Right hindlimb (tissue), 1 donor: ENCODE results near the gene LSM5.
"Not testable (repeated sequence)": the region's sequence is repeated elsewhere in the genome, so short reads cannot be mapped to it uniquely, and the experiment has no call there.

ENCODE experiments used
- DNase-seq: peaks from one replicate; pipeline ENCODE4 v3.0.0-alpha.2; 2018

Gene LSM5

GRCh38 chr7:32502728-32503127, 12.5 kb upstream of the LSM5 start:
- DNase-seq = no peak

DNA sequence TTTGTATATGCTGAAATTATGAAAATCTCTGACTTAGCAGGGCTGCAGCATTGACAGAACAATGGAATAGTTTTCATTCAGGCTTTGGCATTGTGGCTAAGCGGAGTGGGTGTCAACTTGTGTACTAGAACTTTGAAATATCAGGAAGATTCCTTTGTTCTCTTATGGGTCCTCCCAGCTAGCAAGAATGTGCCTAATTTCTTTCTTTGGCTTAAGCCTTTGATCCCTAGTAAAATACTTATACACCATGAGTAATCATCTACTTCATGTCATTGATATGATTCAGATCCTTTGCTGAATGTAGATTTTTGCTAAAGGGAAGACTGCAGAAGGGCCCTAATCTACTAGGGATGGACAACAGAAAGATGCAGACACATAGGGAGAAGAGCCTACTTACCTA, 11.3 kb upstream of the LSM5 start:
- DNase-seq = no peak

GRCh38 chr7:32500922-32501341, 10.8 kb upstream of the LSM5 start:
- no peak for DNase-seq

DNA sequence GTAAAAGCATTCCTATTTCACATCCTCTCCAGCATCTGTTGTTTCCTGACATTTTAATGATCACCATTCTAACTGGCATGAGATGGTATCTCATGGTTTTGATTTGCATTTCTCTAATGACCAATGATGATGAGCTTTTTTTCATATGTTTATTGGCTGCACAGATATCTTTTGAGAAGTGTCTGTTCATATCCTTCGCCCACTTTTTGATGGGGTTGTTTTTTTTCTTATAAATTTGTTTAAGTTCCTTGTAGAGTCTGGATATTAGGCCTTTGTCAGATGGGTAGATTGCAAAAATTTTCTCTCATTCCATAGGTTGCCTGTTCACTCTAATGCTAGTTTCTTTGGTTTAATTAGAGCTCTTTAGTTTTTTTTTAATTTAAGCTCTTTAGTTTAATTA, 10.0 kb upstream of the LSM5 start:
- not testable (repeated sequence) for DNase-seq

DNA sequence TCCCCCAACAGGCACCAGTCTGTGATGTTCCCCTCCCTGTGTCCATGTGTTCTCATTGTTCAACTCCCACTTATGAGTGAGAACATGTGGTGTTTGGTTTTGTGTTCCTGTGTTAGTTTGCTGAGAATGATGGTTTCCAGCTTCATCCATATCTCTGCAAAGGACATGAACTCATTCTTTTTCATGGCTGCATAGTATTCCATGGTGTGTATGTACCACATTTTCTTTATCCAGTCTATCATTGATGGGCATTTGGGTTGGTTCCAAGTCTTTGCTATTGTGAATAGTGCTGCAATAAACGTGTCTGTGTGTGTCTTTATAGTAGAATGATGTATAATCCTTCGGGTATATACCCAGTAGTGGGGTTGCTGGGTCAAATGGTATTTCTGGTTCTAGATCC, 9.6 kb upstream of the LSM5 start:
- not testable (repeated sequence) for DNase-seq

GRCh38 chr7:32496052-32496813, 6.1 kb upstream of the LSM5 start:
- no peak for DNase-seq

DNA sequence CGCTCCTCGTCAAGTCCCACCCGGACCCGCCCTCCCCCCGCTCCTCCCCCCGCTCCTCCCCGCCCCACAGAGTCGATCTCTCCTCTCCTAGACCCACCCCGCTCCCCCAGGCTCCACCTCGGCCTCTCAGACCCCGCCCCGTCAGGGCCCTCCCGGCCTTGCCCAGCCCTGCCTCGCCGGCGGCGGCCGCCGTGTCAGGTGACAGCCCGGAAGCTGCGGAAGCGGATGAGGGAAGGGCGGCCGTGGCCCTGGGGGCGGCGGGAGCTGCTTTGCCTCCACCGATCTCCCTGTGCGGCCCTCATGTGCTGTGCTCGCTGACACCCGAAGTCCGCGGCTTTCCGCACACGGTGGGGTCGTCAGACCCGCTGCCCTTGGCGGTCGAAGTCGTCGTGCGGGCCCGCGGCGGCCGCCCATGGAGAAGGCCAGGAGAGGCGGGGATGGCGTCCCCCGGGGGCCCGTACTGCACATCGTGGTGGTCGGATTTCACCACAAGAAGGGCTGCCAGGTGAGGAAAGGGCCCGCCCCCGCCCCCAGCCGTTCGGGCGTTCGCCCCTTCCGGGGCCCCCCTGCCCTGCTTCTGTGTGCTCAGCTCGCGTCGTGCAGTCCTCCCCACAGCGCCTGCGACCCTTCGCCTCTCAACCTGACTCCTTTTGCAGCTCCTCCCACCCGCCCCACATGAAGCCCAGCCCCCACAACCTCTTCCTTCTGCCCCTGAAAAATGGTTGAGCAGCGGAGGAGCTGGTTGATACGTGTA, 5.3 kb upstream of the LSM5 start, which contains the start of gene AVL9:
Gene AVL9, plus strand, starts transcription at position 192 of the 754 bp plus-strand sequence. Its CDS starts 221 bp downstream, at position 413.
- peak; percentile 99 for DNase-seq

DNA sequence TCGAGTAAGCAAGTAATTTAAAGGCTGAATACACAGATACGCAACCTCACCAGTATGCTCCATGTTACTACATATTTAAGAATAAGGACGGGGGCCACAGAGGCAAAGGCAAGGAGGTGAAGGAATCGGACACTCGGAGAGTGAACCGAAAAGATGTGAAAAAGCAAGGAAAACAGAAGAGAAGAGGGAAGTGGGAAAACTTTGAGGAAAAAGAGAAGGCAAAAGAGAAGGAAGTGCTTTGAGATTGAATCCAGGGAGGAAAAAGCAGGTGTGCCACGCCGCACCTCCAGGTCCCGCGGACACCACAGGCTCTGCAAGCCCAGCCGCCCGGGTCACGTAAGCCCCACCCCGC, 4.7 kb upstream of the LSM5 start:
- DNase-seq = no peak

DNA sequence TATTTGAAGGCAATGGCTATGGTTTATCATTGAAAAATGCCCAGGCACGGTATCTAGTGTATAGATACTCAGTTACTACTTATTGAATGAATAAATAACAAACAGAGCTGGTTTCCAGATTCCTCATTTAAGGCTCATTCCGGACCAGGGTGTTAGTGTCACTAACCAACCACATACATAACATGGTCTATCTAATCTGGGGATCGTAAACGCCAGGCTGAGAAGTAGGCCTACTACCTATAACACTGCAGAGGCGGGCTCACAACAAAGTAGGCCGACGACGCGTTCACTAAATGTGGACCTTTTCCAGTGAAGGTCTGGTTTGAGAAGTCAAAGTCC, 423 bp downstream of the LSM5 start:
- DNase-seq = no peak

- no peak for DNase-seq
These were observed 8.3 kb downstream of the LSM5 start for GRCh38 chr7:32481921-32482320.

DNA sequence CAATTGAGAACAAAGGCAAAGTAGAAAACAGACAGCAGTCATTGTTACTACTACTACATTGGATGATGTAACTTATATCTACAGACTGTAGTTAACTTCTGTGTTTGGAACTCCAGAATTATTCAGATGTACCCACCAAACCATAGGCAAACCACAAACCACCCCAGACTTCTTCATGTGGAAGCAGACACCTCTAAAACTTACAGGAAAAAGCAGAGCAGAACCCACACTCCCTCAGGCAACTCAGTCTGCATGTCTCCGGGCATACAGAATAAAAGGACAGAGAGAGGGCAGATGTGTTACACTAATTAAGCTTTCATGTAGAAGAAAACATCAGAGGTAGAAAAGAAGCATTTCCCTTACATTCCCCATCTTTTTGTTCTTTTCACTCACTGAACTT, 9.0 kb downstream of the LSM5 start:
- DNase-seq = no peak

GRCh38 chr7:32479574-32480200, 10.5 kb downstream of the LSM5 start:
- DNase-seq = peak; percentile 21

DNA sequence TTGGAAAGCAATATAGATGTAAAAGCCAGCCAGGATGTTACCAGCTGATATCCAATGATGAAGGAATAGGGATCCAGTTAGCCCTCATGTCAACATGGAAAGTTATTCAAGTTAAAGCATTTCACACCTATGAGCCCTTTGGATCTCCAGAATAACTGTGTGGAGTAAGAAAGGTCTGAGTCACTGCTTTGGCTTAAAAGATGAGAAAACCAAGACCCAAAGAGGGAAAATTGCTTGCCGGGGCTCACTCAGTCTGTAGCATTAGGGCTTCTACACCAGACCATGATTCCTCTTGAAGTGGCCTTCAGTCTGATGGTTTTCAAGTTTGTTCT, 12.6 kb downstream of the LSM5 start:
- no peak for DNase-seq

DNA sequence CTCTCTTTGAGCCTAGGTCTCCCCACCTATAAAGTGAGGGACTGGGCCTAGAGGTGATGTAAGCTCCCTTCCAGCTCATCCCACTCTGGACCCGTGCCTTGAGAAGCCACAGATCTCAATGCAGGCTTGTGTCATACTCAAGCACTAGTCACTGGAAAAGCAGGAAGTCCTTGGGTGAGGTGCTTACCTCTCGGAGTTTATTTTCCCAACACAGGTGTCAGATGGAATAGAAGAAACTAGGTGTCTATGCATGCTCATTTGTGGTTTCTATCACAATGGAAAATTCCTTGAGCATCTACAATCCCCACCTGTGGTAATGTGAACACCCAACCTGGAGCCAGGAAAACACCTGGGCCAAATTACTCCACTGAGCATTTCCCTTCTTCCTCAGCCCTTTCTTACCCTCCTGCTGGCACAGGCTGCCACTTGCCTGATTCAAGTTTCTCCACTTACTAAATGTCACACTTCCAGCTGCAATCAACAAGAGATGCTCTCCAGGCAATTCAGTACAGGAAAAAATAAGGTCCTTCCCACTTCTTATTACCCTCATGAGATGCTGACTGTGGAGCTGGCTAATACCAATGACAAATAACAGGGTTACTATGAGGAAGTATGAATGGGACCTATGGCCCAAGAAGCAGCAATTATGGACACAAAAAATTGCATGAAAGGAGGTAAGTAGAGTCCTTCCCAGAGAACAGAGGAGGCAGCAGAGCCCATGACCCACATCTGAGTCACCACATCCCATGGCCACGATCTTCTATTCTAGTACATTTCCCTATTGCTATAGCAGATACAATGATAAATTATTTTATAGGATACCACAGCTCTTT, 13.1 kb downstream of the LSM5 start:
- DNase-seq = no peak

DNA sequence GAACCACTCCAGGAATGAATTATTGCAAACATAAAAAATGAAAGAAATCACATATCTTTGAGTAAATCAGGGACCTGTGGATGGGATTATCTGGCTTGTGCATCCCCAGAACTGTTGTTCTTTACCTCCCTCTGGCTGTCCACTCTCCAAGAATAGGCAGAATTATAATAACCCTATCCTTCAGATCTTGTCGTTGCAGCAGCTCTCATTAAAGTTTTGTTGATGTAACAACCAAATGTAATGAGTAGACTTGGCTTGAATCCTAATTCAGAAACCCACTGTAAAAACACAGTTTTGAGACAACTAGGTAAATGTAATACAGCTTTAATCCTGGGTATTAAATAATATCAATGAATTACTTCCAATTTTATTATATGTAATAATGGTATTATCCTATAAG, 16.2 kb downstream of the LSM5 start:
- DNase-seq = no peak

- no peak for DNase-seq
These were observed 18.2 kb downstream of the LSM5 start for GRCh38 chr7:32472015-32472414.

- no peak for DNase-seq
These were observed 19.3 kb downstream of the LSM5 start for GRCh38 chr7:32470871-32471270.

DNA sequence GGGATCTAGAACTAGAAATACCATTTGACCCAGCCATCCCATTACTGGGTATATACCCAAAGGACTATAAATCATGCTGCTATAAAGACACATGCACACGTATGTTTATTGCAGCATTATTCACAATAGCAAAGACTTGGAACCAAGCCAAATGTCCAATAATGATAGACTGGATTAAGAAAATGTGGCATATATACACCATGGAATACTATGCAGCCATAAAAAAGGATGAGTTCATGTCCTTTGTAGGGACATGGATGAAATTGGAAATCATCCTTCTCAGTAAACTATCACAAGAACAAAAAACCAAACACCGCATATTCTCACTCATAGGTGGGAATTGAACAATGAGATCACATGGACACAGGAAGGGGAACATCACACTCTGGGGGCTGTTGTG, 20.2 kb downstream of the LSM5 start:
- not testable (repeated sequence) for DNase-seq

DNA sequence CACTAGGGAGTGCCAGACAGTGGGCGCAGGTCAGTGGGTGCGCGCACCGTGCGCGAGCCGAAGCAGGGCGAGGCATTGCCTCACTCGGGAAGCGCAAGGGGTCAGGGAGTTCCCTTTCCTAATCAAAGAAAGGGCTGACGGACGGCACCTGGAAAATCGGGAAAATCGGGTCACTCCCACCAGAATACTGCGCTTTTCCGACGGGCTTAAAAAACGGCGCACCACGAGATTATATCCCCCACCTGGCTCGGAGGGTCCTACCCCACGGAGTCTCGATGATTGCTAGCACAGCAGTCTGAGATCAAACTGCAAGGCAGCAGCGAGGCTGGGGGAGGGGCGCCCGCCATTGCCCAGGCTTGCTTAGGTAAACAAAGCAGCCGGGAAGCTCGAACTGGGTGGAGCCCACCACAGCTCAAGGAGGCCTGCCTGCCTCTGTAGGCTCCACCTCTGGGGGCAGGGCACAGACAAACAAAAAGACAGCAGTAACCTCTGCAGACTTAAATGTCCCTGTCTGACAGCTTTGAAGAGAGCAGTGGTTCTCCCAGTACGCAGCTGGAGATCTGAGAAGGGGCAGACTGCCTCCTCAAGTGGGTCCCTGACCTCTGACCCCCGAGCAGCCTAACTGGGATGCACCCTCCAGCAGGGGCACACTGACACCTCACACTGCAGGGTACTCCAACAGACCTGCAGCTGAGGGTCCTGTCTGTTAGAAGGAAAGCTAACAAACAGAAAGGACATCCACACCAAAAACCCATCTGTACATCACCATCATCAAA, 25.4 kb downstream of the LSM5 start:
- DNase-seq = not testable (repeated sequence)

DNA sequence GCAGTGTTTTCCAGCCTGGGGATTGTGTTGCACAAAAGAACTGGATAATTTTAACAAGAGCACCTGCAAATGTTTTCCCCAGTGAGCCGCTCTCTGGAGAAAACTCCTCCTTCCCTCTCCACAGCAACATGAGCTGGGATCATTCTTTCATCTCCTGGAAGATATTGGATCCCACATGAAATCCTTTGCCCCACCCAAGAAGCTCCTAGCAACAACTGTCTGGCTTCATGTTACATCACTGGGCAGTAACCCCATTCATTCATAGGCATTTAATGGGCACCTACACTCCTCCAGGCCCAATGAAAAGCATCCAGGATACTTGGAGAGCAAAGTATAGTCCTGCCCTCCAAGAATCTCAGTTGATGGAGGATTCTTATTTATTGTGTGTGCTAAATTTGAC, 27.2 kb downstream of the LSM5 start:
- DNase-seq = no peak

- DNase-seq = no peak
These were observed 27.7 kb downstream of the LSM5 start for GRCh38 chr7:32462451-32462850.

DNA sequence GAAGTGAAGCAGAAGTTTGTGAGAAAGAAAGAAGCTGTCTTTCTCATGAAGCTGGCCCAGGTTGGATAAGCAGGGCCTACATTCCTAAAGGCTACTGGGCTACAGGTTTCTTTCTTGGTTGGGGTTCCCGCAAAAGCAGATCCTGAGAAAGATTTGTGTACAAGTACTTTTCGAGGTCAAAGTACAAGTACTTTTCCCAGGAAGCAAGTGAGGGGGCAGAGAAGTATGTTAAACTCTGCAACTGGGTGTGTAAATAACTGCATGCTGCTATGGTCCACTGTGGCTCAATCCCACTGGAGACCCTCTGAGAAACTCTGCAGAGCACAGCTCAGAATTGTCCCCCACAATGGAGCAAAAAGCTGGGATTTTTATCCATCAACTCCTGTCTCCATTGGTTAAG, 28.7 kb downstream of the LSM5 start:
- DNase-seq = no peak

GRCh38 chr7:32459788-32460187, 30.4 kb downstream of the LSM5 start:
- DNase-seq = no peak
